ENCODE measurements around the gene CLPSL2.

Gene CLPSL2

DNA sequence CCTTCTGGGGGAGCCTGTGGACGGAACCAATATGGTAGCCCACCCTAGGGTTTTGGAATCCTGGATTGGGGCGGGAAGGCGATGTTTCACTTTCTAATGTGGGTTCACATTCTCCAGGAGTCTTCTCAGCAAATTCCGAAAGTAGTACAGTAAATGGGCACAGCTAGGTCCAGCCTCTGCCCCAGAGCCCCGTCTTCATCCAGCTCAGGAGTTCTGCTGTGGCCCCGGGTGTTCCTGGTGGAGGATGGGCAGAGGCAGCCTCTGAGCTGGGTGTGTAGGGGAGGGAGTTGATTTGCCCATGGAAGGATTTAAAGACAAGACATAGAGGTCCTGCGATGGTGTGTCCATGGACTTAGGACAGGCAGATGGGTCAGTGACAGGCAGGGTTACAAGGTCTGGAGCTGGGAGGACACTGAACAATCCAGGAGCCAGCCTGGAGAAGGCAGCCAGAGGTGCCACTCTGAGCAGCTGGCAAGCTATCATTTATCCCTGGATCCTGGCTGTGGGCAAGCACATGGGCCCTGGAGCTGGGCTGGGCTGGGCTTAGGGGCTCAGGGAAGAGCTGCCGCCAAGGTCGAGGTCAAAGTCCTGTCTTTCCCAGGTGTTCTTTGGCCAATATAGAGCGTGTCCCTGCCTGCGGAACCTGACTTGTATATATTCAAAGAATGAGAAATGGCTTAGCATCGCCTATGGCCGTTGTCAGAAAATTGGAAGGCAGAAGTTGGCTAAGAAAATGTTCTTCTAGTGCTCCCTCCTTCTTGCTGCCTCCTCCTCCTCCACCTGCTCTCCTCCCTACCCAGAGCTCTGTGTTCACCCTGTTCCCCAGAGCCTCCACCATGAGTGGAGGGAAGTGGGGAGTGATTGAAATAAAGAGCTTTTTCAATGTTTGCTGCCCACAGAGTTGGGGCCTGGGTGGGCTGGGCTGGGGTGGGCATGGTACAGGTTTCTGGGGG is 11.1 kb downstream of the CLPSL2 start:
- DNase-seq, result no peak

DNA sequence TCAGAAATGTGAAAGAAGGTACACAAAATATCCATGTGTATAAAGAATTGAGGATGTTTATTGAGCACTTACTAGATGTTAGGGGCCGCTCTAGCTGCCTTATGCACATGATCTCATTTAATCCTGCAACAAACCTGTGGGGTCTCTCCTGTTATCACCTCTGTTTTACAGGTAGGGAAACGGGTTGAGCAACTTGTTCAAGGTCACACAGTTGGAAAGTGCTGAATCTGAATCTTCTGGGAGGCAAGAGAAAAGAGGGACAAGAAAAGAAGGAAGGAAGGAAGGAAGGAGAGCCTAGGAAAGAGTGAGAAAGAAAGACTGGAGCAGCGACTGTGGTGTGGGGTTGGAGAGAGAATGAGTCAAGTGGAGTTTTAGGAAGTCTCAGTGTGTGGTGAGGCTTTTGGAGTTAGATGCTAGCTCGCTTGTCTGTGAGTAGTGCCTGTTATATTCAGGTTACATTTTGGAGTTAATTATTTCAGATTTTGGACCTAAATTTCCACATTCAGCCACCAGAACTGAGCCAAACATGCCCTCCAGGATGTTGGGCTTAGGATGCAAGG is 12.1 kb downstream of the CLPSL2 start:
- no peak for DNase-seq

DNA sequence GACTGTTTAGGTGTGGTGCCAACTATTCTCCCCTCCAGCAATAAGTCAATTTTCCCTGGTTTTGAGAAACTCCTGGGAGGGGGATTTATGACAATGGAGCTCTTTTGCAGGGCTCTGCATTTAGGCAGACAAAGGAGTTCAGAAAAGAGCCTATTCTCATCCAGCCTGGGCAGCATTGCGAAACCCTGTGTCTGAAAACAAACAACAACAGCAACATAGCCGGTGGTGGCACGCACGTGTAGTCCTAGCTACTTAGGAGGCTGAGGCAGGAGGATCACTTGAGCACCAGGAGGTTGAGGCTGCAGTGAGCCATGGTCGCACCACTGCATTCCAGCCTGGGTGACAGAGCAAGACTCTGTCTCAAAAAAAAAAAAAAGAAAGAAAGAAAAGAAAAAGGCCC is 14.3 kb downstream of the CLPSL2 start:
- DNase-seq, result no peak

DNA sequence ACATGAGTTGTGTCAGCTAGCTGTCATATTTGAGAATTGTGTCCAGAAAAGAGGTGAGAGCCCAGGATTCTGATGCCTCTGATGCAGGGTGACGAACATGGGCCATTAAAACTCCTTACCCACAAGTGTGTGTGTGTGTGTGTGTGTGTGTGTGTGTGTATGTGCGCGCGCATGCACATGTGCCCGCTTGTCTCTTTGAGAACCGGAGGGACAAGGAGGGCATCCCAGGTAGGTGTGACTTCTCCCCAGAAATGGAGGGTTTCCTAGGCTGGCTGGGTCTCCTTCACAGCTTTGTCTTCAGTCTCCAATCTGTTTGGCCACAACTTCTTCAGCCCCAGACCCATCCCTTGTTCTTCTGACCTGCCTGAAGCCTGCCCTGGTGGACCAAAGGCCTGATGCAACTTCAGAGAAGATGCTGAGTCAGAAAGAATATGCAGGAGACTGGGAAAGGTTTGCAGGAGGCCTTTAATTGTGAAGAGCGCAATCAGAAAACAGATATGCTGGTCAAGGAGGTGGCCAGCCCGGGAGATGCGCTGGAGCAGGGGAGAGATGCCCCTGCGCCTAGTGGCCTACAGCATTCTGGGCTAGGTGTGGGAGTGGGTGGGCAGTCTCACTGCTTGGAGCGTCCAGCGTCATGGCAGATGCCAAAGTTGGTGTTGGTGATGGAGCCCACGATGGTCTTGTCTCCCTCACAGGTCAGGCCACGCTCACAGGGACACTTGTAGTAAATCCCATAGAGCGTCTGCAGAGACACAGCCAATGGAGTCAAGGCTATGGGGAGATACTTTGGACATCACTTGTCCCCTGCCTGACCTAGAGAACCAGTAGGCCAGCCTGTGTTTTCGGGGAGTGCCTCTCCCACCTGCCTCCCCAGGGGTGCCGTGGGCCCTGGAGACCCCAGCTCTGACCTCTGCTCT is 18.4 kb downstream of the CLPSL2 start:
- no peak for DNase-seq

DNA sequence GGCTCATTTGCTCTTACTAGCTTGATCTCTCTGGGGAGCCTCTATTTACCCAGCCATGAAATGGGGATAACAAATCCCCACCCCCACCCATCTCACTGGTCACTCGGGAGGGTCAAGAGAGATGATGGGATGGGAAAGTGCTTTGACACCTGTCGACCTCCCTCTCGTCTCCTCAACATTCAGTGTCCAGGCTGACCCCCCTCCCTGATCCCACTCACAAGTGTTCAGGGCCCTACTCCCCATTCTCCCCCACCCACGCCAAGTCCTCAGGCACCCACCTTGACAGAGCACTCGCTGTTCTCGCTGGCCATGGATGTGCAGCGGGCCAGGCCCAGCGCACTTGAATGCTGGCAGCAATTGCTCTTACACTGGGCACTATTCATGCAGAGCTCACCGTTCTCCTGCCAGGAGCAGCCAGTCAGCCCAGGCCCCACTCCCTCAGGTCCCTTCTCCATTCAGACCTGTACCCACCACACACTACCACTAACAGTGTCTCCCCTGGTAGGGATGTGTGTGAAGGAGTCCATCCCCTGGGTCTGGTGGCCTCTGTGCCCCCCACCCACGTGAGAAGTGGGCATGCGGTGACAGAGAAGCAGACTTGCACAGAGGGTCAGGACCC is 19.2 kb downstream of the CLPSL2 start:
- DNase-seq, result no peak

DNA sequence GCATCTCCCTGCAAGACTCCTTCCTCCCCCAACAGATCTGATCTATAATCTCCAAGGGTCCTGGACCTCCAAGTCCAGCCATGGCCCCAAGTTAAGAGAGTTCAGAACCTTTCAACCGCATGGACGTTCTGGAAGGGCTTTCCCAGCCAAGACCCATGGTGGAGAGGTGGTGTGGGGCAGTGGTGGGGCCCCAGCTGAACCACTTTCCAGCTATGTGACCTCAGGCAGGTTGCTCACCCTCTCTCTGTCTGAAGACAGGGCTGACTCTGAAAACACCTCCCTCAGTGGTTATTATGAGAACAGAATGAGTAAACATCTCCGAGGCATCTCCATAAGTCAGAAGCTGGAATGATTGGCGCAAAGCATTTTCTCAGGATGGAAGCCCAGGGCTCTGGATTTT is 19.8 kb downstream of the CLPSL2 start:
- no peak for DNase-seq

DNA sequence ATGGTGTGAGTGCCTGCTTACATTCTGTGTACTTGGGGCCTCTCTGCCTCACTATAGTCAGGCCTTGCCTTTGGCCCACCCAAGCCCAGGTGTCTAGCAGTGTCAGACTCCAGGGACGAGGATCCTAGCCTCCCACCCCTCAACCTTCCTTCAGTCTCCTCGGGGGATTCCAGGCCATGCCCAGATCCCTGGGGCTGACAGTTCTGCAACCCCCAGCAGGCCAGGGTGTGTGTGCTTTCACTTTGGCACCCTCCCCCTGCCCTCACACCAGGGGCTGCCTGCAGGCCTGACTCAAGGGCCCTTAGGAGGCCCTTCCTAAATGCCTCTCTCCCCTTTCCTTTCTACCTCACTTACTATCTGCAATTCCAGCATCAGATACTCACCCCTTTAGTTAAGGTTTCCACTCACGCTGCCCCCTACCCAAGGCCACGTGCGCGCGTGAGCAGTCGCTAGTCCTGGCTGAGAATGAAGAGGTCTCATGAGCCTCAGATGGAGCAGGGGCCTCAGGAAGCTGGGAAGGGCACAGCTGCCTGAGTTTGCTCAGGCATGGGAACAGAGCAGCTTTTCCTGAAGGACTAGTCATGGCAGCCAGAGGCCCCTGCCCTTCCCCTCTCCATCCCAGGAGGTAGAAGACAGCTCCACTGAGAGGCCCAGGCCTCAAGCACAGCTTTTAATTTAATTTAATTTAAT is 21.6 kb downstream of the CLPSL2 start:
- DNase-seq, result no peak

DNA sequence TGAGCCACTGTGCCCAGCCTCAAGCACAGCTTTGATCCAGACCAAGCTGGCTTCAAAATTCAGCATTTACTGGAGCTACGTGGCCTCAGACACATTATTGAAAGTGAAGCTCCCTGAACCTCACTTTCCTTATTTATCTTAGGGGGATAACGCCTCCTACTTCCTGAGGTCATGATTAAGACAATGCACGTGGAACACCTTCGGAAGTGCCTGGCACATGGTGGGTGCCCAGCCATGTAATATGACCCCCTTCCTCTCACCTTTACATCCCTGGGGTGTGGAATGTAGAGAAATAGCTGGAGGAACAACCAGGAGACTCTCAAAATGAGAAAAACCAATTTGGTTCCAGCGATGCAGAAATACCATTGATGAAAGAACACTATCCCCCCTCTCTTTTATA is 22.3 kb downstream of the CLPSL2 start:
- DNase-seq, result no peak

DNA sequence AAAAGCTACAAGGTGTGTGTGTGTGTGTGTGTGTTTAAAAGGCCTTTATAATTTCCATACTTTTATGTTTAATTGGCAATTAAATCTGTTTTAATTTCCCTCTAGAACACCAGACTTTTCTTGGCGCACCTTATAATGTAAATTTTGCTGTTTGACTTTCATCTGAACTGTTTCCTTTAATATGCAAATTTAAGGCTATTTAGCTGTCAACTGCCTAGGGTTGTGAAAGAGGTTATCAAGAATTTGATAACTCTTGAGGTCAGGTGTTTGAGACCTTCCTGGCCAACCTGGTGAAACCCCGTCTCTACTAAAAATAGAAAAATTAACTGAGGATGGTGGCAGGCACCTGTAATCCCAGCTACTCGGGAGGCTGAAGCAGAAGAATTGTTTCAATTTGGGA is 24.8 kb downstream of the CLPSL2 start:
- DNase-seq, result no peak

DNA sequence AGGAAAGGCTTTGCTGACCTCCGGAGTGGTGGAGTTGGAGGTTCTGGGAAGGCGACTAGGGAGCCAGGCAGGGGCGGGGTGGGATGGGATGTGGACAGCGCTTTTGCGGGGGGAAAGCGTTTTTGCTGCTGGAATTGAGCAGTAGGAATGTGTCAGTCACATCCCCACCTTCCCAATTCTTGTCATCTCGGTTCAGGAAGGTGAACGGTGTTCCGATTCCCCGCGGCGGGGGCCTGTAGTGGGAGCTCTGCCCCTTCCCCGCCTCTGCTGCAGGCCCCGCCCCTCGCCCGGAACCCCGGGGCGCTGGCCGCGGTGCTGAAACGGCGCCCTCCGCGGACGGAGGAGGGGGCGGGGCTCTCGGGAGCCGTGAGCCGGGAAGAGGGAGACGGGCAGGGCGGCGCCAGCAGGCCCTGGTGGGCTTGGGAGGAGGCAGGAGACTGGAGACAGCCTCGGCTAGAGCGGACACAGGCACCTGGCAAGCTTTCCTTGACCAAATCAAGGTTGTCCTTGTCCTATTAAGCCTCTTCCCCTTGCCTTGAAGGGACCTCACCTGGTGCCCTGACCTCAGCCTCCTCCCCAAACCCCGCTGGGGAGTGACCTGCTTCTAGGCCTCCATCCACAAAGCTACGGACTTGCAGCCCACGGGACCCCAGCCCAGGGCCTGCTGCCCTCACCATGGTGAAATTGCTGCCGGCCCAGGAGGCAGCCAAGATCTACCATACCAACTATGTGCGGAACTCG is 28.8 kb downstream of the CLPSL2 start, which contains the start of gene LHFPL5:
LHFPL5 (plus strand) TSS at position 357 of the 741 bp plus-strand sequence; CDS start at position 676, 319 bp downstream.
- DNase-seq, result peak; percentile 15 to 34

DNA sequence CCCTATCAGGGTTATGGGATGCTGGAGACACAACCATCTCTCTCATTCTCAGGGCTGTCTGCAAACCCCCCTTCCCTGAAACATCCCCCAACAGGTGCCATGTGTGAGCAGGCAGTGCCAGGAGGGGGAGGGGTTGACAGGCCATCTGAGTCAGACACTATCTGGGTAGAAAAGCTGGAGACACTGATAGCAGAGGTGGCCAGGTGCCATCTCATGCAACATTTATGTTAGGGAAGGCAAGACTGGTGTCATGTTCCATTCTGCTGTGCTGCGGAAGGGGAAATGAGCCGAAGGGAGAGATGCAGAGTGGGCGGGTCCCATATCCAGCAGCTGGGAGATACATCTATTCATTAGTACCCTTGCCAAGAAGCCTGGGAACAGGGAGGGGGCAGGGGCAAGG is 32.3 kb downstream of the CLPSL2 start:
- no peak for DNase-seq

DNA sequence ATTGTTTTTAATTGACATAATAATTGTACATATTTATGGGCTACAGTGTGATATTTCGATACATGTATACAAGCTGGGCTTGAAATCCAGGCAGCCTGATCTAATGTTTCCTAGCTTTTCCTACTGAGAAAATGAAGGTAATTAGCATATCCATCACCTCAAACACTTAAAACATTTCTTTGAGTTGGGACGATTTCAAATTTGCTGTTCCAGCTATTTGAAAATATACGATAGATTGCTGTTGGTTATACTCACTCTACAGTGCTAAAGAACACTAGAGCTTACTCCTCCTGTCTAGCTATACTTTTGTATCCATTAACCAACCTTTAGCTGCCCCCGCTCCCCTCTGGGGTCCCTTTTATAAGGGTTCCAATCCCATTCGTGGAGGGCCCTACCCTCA is 33.4 kb downstream of the CLPSL2 start:
- no peak for DNase-seq

DNA sequence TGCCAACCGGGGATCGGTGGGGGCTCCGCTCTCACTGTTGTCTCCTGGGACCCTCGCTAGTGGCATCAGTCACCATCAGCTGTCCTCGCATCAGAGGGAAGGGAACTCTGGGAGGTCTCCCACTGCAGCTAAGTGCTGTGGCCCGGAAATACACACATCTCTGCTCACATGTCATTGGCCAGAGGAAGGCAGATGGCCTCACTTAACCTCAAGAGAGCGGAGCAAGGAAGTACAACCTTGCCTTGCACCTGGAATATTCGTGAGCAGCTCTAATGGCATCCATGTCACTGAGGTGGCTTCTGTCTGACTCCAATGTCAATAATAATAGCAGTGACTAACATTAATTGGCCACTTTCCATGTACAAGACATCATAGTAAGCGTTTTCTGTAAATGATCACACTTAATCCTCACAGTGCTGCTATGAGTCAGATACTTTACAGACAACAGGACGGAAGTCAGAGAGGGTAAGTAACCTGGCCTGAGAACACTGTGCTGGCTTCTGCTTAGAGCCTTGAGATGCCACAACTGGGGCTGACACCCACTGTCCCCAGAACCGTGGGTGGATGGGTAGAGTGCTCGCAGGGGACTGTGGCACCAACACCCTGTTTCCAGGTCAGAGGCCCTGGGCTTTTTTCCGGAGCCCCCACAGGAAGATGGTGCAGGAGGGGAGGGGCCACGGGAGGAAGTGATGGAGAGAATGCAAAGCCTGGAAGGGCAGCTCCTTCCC is 34.7 kb downstream of the CLPSL2 start:
- DNase-seq, result no peak

DNA sequence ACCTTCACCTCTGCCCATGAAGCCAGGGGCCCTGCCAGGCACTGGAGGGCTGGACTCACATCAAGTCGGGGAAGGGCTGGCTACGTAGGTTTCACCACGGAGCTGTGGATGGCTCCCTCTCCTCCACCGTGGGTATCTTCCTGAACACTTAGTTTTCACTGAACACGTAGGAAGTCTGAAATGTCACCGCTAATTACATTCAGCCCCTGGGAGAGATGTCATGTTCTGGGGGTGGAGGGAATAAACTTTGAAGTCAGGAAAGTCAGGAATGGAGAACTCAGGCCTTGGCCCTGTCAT is 35.2 kb downstream of the CLPSL2 start:
- DNase-seq, result no peak

DNA sequence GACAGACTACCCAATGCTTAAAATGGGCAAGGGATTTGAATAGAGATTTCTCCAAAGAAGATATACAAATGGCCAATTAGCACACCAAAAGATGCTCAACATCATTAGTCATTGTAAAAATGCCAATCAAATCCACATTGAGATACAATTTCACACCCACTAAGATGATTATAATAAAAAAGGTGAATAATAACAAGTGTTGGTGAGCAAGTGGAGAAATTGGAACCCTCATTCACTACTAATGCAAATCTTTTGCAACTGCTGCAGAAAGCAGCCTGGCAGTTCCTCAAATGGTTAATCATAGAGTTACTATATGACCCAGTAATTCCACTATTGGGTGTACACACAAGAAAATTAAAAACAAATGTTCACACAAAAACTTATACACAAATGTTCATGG is 41.1 kb downstream of the CLPSL2 start:
- DNase-seq, result no peak

DNA sequence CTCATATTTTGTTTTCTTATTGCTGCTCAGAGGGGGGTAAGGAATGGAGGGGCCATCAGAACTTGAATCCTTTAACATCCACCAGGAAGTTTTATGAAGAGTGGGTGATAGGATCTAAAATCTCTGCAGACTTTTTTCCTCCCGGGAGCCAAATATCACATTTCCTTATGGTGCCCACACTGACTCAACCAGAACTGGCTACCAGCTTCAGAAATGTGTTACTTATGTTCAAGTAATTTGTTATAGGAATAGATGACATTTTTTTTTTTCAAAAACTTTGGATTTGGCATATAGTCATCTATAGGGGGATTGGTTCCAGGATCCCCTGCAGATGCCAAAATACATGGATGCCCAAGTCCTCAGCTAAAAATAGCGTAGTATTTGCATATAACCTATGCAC is 47.2 kb downstream of the CLPSL2 start:
- no peak for DNase-seq

DNA sequence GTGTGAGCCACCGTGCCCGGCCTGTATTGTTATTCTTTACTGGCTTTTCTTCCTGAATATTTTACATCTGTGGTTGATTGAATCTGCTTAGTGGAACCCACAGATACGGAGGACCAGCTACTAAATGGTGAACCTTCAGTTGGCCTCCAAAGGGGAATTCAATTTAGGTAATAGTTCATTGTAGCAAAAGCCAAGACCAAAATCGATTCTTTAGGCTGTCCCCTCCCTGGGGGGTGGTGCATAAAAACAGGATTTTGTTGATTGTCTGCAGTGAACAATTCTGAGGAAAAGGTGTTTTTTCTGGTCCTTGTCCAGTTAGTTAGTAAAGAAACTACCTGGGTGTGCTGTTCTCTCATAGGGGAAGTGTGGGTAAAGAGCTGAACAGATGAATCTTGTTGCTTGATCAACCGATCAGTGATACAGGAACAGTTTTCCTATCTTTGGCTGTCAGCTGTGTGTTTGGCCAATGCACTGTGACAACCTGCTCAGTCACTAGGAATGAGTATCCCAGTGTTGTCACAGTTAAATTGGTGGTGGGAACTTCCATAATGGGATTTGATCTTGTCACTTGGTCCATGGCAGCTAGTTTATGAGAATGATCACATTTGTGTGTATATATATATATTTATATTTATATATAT is 48.3 kb downstream of the CLPSL2 start:
- DNase-seq, result no peak

Measured in inflammatory macrophage treated with lipopolysaccharide for 1 hour (primary cell).